GM19035 (cell line): ENCODE measurements around the gene NAALAD2.
"Not testable (repeated sequence)": the region's sequence is repeated elsewhere in the genome, so short reads cannot be mapped to it uniquely, and the experiment has no call there.

ENCODE experiments used
- ATAC-seq: cut with Tn5 transposase; IDR thresholded peaks from one replicate; pipeline ENCODE4 v1.9.1; 2021; ENCODE audit not compliant: unreplicated experiment

Gene NAALAD2

DNA sequence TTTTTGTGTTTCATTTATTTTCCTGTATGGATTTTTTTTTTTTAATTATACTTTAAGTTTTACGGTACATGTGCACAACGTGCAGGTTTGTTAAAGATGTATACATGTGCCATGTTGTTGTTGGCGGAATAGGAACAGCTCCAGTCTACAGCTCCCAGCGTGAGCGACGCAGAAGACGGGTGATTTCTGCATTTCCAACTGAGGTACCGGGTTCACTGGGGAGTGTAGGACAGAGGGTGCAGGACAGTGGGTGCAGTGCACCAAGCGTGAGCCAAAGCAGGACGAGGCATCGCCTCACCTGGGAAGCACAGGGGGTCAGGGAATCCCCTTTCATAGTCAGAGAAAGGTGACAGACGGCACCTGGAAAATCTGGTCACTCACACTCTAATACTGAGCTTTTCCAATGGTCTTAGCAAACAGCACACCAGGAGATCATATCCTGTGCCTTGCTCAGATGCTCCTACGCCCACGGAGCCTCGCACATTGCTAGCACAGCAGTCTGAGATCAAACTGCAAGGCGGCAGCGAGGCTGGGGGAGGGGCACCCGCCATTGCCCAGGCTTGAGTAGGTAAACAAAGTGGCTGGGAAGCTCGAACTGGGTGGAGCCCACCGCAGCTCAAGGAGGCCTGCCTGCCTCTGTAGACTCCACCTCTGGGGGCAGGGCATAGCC lies 105.6 kb downstream of the NAALAD2 start:
- ATAC-seq = not testable (repeated sequence)

DNA sequence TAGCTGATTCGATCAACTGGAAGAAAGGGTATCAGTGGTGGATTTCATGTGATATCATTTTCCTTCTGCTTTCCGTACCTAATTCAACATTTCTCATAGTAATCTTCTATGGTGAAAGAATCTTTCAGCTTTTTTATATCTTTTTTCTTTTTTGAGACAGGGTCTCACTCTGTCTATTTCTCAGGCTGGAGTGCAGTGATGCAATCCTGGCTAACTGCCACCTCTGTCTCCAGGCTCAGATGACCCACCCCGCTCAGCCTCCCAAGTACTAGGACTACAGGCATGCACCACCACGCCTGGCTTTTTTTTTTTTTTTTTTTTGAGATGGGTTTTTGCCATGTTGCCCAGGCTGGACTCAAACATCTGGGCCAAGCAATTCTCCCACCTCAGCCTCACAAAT lies 107.0 kb downstream of the NAALAD2 start:
- no peak for ATAC-seq
